ACHN (cell line): ENCODE measurements around the gene MYLK4.

Source experiments
- DNase-seq: peaks from one replicate; pipeline ENCODE4 v3.0.0-alpha.2; 2015
- in situ Hi-C: cut with HindIII; loops from 2 replicates; pipeline ENCODE4 v1.10.0; 2017; ENCODE audit warnings: low sequenced_read_pairs, low pct_ligation_motif_present, low pct_unique_long_range_greater_than_20kb

Gene MYLK4

GRCh38 chr6:2684103-2684749 lies 66.5 kb downstream of the MYLK4 start:
- in situ Hi-C loops, result no loop called here
- no peak for DNase-seq

- DNase-seq, result no peak
- in situ Hi-C loops, result no loop called here
Observed at GRCh38 chr6:2680264-2680922, 70.3 kb downstream of the MYLK4 start.

- no peak for DNase-seq
- in situ Hi-C loops, result no loop called here
Observed at GRCh38 chr6:2677080-2677593, 73.6 kb downstream of the MYLK4 start.

GRCh38 chr6:2676048-2676447 lies 74.7 kb downstream of the MYLK4 start:
- in situ Hi-C loops, result no loop called here
- DNase-seq, result no peak

GRCh38 chr6:2674857-2675256 lies 75.9 kb downstream of the MYLK4 start:
- DNase-seq, result no peak
- in situ Hi-C loops, result no loop called here

- in situ Hi-C loops, result no loop called here
- DNase-seq, result no peak
Observed at GRCh38 chr6:2669067-2669700, 81.5 kb downstream of the MYLK4 start.

DNA sequence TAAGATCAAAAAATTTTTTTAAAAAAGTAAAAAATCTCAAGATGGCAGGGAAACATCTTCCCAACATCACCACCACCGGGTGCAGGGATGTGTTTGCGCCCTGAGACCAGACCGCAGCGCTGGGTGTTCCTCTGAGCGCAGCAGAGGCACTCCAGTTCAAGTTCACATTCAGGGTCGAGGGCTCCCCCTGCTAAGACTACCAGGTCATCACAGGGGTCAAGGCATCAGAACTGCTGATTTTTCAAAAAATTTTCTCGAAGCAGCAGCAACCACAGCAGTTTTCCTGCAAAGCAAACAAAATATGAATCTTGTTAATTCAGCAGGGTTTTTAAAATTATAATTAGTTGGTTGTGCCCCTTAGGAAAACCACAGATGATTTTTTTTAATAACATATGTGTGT lies 83.1 kb downstream of the MYLK4 start:
- DNase-seq, result no peak
- in situ Hi-C loops, result no loop called here

- DNase-seq, result no peak
- in situ Hi-C loops, result no loop called here
Observed at GRCh38 chr6:2666906-2667575, 83.7 kb downstream of the MYLK4 start.

GRCh38 chr6:2665146-2666070 lies 85.3 kb downstream of the MYLK4 start:
- DNase-seq, result no peak

GRCh38 chr6:2663123-2663522 lies 87.6 kb downstream of the MYLK4 start:
- no peak for DNase-seq
- in situ Hi-C loops, result no loop called here

More at GRCh38 chr6:2665146-2666070, 85.3 kb downstream of the MYLK4 start:
- in situ Hi-C loops, result no loop called here

GRCh38 chr6:2661651-2662050 lies 89.1 kb downstream of the MYLK4 start:
- DNase-seq, result no peak
- in situ Hi-C loops, result no loop called here

DNA sequence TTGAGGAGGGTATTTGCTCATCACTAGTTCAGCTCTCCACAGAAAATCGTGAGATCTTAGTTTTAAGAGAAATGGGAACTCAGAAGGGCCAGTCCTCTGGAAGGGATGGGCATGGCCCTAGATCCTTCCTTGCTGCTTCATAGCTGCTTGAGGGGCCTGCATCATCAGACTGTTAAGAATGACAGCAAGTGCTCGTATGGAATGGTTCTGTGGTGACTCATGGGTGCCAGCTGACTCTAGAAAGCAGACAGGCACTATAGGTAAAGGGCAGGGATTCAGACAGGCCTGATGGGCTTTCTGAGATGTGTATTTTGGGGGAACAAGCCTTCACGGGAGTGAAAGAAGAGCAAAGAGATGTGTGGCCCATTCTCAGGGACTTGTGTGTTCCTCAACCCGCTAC lies 90.8 kb downstream of the MYLK4 start:
- peak; percentile 29 for DNase-seq
- in situ Hi-C loops, result no loop called here

- DNase-seq, result no peak
- in situ Hi-C loops, result no loop called here
Observed at GRCh38 chr6:2659381-2659780, 91.3 kb downstream of the MYLK4 start.

DNA sequence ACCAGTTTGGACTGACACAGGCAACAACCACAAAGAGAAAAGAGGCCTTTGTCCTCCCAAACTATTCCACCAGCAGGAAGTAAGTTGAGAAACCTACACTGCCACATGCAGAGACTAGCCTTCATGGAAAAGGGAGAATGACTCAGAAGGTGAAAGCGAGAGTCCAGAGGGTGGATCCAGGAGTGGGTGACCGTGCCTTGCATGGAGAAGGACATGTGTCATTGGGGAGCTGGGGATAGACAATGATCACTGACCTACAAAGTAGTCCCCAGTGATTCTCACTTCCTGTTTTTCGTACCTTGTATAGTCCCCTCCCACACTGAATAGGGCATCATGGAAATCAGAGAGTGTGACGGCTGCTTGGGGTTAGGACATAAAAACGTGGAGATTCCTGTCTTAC lies 91.9 kb downstream of the MYLK4 start:
- in situ Hi-C loops, result no loop called here
- DNase-seq, result no peak

- in situ Hi-C loops, result no loop called here
- DNase-seq, result no peak
Observed at GRCh38 chr6:2656460-2657079, 94.2 kb downstream of the MYLK4 start.

DNA sequence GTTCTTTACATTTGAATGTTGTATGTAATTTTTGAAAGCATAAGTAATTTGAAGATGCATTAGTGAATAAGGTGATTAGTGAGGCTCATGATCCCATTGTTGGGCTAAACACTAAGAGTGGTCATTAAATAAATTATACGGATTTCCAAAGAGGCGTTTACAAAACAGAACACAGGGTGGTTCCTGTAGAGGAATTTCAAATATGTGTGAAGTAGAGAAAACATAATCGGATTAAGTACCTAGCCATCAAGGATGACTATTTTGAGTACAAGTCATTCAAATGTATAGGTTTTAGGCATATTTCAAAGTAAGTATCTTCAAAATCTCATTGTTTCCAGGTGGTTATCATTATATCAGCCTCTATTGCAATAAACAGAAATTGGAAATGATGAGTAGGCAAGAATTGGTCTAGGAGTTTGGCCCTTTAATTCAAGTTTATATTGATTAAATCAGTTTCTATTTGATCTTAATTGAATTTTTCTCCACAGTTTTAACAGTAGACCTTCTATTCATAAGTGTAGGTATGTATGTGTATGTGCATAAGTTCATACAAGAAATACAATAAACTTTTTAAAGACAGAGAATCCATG lies 94.8 kb downstream of the MYLK4 start:
- in situ Hi-C loops, result no loop called here
- DNase-seq, result no peak

DNA sequence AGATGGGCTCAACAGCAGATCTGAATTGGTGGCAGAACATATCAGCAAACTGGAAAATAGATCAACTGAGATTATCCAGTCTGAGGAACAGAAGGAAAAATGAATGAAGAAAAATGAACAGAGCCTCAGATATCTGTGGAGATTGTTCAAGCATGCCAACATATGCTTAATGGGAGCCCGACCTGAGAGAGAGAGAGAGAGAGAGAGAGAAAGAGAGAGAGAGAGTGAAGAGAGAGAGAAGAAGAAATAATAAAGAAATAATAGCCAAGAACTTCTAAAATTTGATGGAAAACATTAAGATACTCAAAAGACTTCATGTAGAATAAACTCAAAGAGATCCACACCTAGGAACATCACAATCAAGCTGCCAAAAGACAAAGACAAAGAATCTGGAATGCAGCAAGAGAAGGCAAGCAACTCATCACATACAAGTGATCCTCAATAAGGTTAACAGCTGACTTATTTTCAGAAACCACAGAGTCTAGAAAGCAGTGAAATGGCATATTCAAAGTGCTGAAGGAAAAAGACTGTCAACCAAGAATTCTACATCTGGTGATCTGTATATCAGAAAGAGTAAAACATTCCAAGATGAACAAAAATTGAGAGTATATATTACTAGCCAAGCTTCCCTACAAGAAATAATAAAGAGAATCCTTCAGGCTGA lies 97.2 kb downstream of the MYLK4 start:
- DNase-seq, result no peak
- in situ Hi-C loops, result no loop called here
